OCI-M2 (cell line): Measurements from ENCODE around the gene GATAD2A.
A peak's percentile ranks its signal among the peaks of the same experiment; 100 is the strongest.
"Not testable (repeated sequence)": the region's sequence is repeated elsewhere in the genome, so short reads cannot be mapped to it uniquely, and the experiment has no call there.

Experiments used
- DNase-seq: peaks from one replicate; lab custom pipeline; 2025; ENCODE audit not compliant: unreplicated experiment; lab: John Stamatoyannopoulos, UW

Gene GATAD2A

DNA sequence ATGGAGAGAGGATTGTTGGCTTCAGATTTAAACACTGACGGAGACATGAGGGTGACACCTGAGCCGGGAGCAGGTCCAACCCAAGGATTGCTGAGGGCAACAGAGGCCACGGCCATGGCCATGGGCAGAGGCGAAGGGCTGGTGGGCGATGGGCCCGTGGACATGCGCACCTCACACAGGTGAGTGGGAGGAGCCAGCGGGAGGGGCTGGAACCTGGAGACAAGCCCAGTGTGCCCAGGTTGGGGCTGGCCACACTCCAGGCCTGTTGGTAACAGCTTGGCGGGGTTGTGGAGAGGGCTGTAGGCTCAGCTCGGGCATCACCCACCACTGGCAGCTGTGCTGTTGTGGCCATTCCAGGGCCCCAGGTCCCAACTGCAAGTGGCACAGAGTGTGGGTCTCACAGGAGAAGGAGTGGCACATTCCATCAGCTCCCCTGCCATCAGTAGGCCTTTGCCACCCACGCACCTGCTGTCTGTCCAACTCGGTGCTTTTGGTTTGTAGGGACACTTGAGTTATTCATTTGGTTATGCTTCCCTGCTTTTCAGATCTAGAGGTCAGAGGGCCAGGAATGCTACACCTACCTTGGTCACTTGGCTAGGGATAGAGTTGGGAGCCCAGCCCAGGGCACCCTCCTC, 60.1 kb downstream of the GATAD2A start:
- no peak for DNase-seq

DNA sequence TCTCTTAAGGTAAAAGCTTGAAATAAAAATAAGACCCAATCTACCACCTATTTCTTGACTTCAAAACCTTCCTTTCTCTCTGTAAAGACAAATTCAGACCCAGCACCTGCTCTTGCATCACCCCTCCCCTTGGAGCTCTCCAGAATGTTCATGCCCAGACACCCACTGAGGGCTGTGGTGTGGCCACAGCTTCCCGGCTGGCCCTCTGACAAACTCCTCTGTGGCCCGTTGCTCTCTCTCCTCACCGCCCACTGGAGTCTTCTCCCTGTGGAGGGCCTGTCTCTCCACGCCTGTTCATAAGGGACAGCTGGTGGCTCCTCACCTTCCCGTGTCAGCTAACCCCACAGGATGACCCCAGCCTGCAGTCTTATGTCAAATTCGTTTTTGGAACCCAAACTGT, 60.7 kb downstream of the GATAD2A start:
- no peak for DNase-seq

GRCh38 chr19:19468424-19469050, 63.1 kb downstream of the GATAD2A start:
- no peak for DNase-seq

GRCh38 chr19:19470579-19470978, 65.1 kb downstream of the GATAD2A start:
- no peak for DNase-seq

DNA sequence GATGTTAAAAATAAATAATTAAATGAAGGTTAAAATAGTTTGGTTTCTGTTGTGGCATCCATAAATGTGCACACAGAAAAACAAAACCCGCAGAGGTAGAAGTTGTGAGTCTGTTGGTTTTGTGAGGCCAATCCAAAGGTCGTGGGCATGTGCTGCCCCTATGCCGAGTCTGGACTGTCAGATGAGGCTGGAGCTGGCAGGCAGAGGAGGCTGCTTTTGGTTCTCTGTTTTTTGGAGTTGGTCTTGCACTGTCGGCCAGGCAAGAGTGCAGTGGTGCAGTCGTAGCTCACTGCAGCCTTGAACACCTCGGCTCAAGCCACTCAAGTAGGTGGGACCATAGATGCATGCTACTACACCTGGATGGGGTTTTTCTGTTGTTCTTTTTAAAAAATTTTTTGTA, 66.2 kb downstream of the GATAD2A start:
- no peak for DNase-seq

- DNase-seq: not testable (repeated sequence)
These were observed 66.6 kb downstream of the GATAD2A start for GRCh38 chr19:19472106-19472505.

DNA sequence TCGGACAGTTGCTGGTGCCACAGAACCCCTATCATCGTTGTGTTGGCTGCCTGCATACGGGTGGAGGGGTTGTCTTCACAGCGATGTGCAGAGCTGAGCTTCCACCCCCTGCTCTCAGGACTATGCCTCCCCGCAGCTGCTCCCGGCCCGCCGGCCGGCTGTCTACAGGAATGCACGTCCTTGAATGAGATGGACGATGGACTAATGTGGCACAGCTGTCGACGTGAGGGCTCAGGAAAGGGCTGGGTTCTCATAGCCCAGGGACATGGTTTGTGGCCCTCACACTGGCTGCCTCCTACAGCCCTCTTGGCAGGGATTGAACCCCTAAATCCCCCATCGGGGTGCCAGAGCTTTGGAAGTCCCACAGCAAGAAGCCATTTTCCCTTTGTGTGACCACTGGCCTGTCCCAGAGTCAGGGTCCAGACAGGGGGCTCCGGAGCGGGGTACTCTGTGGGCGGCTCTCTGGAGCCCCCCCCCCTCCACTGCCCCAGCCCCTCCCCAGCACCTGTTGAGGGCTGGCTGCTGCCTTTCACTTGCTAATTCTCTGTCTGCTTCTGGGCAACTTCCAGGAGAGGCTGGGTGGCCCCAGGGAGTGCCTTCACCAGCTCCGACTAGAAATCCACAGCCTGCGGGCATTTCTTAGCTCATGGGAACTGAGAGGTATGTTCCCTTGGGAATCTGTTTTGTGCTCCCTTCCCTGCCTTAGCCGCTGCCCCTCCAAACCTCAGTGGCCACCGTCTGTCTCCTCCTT, 69.7 kb downstream of the GATAD2A start:
- DNase-seq: no peak

DNA sequence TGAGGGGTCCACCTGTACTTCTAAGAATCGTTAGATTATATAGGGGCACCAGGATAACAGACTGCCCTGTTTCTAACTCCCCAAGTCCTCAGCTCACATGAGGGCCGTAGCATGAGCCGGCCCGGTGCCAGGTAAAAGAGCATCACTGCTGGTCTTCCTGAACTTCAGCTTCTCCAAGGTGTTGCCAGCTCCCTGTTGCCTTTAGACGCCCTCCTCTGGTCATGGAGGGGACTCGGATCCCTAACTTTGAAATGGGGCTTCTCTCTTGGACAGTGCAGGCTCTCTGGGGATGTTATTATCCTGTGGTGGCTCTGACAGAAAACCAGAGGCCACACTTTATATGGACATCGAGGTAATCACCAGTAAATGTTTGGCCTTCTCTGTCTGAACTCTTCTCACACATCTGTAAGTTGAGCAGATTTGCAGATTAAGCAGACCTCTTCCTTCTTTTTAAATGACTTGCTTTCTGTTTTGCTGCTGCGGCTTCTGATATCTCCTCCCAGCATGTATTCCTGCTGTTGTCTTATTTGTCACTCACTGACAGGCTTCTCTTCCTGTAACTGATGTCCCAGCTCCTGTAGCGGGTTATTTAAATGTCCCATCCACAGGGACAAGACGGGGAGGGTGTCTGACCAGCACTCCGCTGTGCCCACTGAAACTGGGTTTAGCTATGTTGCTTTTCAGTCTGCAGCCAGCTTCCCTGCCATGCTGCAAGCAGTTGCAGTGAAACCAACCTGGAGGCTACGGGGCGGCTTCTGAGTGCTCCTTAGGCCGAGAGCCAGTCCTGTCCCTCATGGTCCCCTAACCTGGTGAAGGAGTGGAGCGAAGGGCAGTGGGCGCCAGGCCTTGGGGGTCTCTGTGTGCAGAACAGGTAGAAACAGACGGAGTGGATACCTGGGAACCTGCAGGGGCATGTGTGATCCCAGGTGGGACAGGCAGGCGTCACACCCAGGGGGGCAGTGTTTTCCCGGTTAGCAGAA, 70.7 kb downstream of the GATAD2A start:
- DNase-seq: peak; percentile 81

DNA sequence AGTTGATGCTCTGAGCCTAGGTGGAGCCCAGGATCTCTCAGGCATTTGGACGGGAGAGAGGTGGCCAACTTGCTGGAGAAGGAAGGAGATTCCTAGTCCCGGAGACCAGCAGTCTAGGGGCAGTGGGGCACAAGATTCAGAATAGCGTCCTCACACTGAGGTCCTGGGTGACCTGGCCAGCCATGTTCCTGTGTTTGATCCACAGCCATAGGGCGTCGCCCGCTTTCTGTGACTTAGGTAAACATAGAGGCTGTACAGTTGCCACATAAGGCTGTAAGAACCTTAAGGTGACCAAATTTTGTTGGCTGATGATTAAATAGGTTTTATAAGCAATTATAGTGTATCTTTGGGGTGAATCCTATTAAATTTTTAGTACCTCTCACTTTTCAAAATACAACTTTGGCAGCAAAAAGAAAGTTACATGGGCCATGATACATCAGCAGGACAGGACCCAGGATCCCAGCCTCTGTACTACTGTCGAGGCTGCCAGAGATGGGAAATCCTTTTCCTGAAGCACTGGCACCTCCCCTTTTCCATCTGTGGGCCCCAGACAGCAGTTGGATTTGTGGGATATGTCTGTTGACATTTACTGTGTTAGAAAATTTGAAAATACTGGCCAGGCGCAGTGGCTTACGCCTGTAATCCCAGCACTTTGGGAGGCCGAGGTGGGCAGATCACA, 72.4 kb downstream of the GATAD2A start:
- no peak for DNase-seq

GRCh38 chr19:19480688-19481087, 75.2 kb downstream of the GATAD2A start:
- no peak for DNase-seq

DNA sequence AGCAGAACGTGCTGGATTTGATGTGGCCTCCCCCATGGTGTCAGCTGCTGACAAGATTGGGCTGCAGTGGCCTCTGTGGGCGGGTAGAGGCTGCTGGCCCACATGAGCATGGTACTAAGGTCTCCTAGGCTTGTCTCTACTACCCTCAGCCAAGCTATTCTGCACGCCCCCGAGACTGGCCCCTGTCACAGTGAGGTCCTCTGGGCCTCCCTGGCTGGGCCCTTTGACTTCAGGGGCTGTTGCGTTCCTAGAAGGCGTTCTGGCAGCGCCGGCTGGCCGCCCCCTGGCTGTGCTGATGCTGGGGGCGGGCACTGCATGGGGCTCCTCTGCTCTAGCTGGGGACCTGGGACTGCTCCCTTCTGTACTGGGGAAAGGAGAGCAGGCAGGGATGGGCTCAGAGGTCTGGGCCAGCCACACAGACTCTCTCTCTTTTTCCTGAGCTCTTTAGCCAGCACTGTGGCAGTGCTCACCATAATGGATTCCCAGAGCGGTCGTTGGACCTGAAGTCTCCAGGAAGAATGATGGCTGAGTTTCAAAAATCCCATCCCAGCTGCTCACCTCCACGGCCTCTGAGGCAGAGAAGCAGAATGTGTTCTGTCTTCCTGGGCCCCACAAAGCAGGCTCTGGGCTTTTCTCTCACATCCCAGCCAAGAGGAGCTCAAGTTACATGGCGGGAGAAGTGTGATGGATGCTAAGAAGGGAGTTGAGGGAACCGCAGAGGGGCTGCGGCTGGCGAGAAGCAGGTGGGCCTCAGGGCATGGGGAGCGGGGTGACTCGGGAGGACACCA, 77.5 kb downstream of the GATAD2A start:
- DNase-seq: no peak

DNA sequence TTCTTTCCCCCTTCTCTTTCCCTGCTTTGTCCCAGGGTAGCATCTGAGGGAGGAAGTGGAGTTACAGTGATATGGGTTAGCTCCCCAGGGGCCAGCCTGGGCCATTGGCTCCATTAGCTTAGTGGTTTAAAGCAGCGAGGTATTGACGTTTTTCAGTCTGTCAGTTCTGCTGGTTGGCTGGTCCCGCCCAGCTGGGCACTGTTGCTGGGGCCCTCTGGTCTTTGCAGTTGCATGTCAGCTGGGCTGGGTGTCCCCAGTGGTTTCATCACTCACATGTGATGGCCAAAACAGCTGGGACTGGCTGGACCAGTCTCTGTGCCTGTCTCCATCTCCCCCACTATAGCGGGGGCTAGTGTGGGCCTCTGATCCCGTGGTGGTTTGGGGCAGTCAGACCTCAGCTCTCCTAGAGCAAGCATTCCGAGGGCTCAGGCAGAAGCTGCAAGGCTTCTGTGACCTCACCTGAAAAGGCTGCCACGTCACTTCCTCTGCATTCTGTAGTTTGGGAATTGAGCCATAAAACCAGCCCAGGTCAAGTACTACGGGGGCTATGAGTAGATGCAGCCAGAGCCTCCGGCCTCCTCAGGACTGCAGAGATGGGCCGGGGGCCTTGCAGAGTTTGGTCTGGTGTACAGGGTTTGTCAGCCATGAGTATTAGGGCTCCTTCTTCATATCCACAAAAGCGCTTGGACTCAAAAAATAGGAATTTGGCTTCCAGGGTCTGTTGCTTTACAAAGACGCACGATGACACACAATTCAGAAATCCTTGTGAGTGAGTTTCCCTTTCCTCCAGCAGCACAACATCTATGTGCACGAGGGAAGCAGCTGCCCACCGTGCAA, 79.9 kb downstream of the GATAD2A start:
- DNase-seq: no peak

DNA sequence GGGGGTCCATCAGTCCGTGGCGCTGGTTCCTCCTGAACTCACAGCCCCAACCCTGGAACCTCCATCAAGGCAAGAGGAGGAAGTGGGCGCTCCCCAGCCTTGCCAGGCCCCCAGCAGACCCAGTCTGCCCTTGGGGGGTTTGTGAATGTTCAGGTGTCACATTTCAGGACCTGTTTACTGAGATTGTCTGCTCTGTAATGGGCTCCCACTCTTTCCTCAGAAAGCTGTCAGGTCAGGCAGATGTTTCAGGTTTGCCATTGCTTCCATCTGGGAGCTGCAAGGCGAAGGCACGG, 80.5 kb downstream of the GATAD2A start:
- no peak for DNase-seq

DNA sequence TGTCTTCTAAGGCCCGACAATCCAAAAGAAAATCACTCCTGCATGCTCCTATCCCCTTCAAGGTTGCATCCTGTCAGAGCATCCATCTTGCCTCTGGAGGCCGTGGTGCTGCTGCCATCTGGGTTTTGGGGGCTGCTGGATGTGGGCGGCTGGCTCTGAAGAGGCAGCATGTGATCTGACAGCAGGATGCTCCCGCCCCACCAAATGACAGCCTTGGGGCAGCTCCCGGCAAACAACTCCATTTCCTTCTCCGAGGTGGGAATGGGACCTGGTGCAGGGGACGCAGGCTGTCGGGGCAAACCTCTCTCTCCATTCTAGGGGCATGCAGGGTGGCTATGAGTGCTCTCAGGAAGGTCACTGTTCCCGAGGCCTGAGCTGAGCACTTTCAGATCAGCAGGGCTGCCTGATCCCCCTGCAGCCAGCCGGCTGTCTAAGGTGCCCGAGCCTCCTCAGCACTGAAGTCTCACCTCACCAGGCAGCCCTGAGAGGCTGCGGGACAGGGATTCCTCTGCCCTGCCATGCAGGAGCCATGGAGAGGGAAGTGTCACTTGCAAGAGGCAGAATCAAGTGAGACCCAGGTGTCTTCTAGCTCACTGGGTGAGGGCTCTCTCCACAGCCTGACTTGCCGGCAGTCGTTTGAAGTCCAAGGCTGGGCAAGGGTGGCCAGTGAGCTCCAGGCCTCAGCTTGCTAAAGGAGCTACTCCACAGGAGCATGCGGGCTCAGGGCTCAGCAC, 81.0 kb downstream of the GATAD2A start:
- no peak for DNase-seq

- no peak for DNase-seq
These were observed 81.8 kb downstream of the GATAD2A start for GRCh38 chr19:19487077-19487949.

- DNase-seq: no peak
These were observed 82.7 kb downstream of the GATAD2A start for GRCh38 chr19:19487950-19488874.
